Non-pigmented ciliary epithelial cell (primary cell): ENCODE measurements around the gene DCAF10.
"Not testable (repeated sequence)": the region's sequence is repeated elsewhere in the genome, so short reads cannot be mapped to it uniquely, and the experiment has no call there.

Experiments
- DNase-seq: peaks from one replicate; pipeline ENCODE4 v3.0.0-alpha.2; 2010; ENCODE audit warnings: low read depth

The DCAF10 gene, protein sequence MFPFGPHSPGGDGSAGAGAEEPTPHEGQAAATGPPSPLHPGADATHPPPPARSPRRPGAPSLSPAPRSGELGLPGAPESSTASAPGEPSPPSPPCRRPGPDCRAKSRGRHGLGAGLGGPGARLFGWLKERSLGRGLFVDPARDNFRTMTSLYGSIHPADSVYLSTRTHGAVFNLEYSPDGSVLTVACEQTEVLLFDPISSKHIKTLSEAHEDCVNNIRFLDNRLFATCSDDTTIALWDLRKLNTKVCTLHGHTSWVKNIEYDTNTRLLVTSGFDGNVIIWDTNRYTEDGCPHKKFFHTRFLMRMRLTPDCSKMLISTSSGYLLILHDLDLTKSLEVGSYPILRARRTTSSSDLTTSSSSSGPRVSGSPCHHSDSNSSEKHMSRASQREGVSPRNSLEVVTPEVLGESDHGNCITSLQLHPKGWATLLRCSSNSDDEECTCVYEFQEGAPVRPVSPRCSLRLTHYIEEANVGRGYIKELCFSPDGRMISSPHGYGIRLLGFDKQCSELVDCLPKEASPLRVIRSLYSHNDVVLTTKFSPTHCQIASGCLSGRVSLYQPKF

GRCh38 chr9:37800631-37801286 is at the start of gene DCAF10:
TSS of gene DCAF10 (plus strand) at chr9:37800797. CDS start at chr9:37800867, 70 bp downstream.
- no peak for DNase-seq

DNA sequence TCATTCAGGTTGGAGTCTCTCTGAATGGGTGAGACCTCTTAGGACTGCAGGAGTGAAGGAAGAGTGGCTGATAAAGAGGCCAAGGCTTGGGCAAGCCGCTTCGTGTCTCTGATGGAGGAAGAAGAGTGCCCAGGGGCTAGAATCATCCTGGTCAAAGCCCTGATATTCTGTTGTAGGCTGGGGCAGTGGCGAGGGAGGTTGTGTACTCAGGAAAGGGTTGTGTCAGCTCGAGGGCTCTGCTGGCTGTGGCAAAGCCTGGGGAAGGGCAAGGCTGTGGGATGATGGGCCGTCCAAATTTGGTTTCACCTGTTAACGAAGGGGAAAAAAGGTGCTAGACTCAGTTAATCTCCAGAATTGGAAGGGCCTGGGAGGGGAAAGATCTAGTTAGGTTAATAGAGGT is 49.4 kb upstream of the DCAF10 start:
- no peak for DNase-seq

DNA sequence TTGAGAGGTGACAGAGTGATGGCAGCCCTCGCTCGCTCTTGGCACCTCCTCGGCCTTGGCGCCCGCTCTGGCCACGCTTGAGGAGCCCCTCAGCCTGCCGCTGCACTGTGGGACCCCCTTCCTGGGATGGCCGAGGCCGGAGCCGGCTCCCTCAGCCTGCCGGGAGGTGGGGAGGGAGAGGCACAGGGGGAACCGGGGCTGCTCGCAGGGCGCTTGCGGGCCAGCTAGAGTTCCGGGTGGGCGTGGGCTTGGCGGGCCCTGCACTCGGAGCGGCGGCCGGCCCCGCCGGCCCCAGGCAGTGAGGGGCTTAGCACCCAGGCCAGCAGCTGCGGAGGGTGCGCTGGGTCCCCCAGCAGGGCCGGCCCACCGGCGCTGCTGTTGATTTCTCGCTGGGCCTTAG is 48.9 kb upstream of the DCAF10 start:
- not testable (repeated sequence) for DNase-seq

DNA sequence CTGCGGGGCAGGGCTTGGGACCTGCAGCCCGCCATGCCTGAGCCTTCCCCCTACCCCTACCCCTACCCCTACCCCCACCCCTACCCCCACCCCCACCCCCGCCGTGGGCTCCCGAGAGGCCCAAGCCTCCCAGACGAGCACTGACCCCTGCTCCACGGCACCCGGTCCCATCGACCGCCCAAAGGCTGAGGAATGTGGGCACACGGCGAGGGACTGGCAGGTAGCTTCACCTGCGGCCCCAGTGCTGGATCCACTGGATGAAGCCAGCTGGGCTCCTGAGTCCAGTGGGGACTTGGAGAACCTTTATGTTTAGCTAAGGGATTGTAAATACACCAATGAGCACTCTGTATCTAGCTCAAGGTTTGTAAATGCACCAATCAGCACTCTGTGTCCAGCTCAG is 48.5 kb upstream of the DCAF10 start:
- not testable (repeated sequence) for DNase-seq

DNA sequence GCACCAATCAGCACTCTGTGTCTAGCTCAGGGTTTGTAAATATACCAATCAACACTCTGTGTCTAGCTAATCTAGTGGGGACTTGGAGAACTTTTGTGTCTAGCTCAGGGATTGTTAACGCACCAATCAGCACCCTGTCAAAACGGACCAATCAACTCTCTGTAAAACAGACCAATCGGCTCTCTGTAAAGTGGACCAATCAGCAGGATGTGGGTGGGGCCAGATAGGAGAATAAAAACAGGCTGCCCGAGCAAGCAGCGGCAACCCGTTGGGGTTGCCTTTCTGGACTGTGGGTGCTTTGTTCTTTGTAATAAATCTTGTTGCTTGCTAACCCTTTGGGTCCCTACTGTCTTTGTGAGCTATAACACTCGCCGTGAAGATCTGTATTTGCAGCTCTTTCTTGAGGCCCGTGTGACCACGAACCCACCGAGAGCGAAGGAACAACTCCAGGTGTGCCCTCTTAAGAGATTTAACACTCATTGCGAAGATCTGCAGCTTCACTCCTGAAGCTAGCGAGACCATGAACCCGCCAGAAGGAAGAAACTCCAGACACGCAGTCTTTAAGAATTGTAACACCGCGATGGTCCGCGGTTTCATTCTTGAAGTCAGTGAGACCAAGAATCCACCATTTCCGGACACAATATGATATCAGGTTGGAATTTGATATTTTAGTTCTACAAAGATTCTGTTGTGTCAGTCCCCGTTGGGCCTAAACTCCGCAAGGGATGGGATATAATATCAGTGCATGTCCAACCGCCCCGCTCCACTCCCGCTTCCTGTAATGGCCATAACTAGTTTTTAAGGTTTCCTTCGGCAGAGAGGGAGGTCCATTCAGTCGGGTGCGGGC is 47.7 kb upstream of the DCAF10 start:
- no peak for DNase-seq

DNA sequence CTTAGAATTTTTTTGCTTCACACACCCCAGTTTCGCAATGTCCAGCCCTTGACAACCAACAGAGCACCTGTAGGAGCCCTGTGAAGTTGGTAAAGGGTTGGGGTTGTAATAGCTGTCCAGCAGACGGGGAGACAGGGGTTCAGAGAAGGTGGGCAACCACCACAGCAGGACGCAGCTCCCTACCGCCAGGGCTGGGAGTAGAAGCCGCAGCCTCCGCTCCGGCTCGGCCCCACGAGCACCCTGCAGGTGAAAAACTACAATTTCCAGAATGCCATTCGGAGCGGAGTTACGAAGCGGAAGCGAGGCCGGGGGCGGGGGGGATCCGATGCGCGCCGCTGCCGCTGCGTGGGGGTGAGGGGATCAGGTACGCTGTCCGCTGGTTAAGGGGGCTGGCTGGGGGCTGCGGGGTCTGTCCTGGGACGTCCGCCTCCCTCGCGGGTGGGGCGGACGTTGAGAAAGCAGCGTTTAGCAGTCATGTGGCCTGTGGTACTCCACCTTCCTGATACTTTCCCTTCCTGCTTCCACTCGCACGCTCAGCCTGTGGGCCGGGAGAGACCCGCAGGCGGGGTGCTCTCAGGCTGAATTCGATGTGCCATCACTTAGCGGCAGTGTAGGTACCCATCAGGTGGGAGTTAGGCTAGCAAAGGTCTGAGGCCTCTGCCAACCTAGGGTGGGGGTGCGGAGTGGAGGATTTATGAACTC is 47.0 kb upstream of the DCAF10 start, which contains the start of gene TRMT10B:
Gene TRMT10B, plus strand, starts transcription at position 317 of the 702 bp plus-strand sequence. CDS start 8,127 bp downstream, outside the sequence.
- DNase-seq: no peak

DNA sequence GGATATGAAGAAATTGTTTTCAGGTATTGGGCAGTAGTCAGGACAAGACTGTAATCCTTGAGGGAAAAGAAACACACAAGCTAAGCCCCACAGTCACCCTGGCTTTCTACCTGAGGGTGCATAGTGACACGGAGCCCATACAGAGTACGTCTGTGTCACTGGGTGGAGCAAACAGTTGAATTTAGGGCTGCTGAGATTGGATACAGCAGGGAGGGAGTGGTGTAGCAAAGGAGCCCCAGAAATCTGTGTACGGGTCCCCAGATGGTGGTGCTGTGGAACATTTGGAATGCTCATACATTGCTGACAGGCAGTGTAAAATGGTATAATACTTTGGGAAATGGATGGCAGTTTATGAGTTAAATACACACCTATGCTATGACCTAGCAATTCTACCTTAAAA is 41.9 kb upstream of the DCAF10 start:
- no peak for DNase-seq

DNA sequence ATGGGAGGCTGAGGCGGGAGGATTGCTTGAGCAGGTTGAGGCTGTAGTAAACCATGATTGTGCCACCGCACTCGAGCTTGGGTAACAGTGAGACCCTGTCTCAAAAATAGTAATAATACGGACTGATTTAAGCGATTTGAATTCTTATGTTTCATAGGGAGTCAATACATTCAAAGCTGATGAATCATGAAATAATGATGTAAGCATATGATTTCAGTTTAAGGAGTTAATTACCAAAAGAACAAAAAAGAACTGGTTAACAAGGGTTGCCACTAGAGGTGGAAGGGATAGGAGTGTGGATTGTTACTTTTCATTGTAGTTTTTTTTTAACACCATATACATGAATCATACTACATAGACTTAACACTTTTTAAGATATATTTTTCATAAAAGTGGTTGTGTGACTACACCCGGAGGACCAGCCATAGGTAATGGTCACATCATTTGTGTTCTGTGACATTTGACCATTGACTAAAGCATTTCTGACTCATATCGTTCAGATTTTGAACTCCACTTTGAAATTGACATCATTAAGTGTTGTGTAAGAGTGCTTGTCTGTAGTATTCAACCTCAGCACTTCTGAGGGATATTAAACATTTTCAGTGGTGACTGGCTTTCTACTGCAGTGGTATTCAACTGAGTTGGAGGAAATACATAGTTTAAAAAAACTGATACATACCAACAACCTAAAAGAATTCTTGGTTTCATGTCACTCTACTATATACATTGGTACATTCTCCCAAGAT is 40.0 kb upstream of the DCAF10 start:
- DNase-seq: peak; percentile 52

DNA sequence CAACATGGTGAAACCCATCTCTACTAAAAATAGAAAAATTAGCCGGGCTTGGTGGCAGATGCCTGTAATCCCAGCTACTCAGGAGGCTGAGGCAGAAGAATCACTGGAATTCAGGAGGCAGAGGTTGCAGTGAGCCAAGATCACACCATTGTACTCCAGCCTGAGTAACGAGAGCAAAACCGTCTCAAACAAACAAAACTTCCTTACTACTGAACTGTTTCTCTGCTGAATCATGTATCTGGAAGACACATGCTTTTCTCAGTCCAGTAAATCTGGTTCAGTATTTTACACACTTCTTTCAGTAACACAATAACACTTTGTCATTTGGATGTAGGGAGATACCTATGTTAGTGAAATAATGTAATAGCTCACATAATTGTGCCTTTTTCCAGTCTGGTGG is 39.1 kb upstream of the DCAF10 start:
- peak; percentile 62 for DNase-seq

DNA sequence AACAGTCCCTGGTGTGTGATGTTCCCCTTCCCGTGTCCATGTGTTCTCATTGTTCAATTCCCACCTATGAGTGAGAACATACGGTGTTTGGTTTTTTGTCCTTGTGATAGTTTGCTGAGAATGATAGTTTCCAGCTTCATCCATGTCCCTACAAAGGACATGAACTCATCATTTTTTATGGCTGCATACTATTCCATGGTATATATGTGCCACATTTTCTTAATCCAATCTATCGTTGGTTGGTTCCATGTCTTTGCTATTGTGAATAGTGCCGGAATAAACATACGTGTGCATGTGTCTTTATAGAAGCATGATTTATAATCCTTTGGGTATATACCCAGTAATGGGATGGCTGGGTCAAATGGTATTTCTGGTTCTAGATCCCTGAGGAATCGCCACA is 35.3 kb upstream of the DCAF10 start:
- DNase-seq: not testable (repeated sequence)

- DNase-seq: no peak
Measured at GRCh38 chr9:37769306-37769705, 31.3 kb upstream of the DCAF10 start.

- no peak for DNase-seq
Measured at GRCh38 chr9:37769995-37770394, 30.6 kb upstream of the DCAF10 start.

DNA sequence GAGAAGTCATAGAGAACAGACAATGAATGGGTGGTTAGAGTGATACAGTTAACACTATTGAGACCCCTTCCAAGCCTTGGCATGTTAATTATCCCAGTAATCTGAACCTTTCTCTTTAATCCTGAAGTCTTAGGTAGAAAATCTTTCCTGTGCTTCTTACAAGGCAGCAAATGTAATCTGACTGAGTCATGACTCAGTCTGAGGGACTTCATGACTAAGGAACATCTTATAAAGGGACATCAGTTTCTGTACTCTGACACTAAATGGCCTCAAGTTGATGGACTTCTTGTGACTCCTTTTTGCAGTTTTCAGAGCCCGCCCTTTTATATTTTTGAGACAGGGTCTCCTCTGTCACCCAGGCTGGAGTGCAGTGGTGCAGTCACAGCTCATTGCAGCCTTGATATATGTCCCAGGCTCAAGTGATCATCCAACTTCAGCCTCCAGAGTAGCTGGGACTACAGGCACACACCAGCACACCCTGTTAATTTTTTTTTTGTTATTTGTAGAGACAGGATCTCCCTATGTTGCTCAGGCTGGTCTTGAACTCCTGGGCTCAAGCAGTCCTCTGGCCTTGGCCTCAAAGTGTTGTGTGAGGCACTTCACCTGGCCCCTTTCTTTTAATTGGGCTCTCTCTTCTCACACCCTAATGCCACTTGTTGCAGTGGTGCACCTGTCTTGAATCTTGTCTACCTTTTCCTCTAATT is 25.2 kb upstream of the DCAF10 start:
- DNase-seq: no peak

DNA sequence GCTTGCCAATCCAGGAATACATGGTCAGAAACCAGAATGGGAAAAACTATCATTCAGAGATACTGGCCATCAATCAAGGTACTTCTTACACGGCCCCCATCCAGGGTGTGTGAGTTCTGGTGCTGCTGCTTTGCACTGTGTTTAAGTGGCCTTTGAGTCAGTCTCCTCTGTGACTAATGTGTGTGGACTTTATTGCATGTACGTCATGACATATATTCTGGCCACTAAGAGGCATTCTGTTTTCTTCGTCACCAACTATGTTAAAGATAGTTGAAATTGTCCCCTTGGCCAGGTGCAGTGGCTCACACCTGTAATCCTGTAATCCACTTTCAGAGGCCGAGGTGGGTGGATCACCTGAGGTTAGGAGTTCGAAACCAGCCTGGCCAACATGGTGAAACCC is 24.3 kb upstream of the DCAF10 start:
- DNase-seq: no peak

DNA sequence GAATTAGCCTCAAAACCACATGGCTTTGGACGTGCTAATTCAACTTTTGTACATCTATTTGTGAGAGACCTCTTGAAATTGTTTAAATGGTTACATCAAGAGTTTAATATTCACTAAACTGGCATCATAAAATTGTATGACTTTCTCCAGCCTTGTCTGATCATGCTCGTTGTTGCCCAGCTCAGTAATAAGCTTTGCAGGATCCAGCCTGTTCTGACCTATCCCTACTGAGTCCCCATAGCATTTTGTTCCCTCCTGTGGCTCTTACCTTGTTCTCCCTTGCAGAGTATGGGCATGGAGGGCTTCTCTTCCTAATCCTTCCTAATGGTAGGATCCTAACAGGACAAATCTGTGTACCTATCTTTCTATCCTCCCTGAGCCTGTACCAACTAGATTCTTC is 22.1 kb upstream of the DCAF10 start:
- no peak for DNase-seq

DNA sequence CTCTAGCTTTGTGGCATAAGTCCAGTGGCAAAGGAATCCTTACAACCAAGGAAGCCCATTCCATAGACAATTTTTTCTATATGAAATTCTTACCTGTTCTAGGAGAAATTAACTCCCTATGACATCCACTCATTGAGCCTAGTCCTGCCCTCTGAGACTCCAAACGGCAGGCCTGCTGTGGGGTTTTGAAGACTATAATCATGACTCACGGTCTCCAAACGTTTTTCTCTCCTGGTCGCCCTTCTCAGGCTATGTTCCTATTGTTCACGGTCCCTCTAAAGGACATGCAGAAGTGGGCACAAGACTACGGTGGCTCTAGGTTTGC is 16.3 kb upstream of the DCAF10 start:
- no peak for DNase-seq

DNA sequence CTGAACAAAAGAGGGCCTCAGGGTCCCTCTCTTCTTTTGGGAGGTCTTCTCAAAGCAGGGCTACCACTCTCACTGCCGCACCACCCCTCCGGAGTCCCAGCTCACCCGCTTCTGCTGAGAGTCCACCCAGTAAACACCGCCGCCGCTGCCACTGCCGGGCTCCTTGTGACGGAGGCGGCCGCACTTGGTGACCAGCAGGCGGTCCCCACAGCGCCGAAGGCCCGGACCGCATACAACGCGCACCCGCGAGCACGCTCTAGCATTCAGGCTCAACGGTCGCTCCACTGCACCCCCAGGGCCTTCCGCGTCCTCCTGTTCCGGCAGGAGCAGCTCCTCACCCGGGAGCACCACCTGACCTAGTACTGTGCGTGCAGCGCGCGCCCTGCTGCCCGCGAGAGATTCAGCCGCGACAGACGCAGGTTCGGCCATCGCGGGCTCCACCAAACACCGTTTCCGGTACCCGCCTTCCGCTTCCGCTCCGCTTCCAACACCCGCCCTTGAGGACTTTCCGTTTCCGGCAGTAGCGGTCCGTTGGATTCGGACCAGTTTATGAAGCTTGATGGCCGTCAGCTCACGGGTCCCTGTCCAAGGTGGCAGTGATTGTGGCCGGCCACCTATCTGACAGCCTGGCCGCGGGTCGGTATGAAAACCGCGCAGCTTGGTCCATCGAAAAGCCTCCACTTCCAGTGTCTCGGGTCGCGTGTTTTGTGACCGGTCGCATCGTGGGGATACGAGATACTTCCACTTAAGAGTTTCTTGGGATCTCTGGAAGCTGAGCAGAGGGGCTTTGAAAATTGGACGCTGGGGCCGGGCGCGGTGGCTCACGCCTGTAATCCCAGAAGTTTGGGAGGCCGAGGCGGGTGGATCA is 15.7 kb upstream of the DCAF10 start, which contains the start of gene EXOSC3:
Gene EXOSC3, minus strand, starts transcription at position 449 of the 868 bp plus-strand sequence. Its CDS starts 20 bp downstream, at position 429.
- no peak for DNase-seq

GRCh38 chr9:37787059-37787458 is 13.5 kb upstream of the DCAF10 start:
- no peak for DNase-seq

GRCh38 chr9:37788332-37788731 is 12.3 kb upstream of the DCAF10 start:
- DNase-seq: no peak
